GM18867 (cell line): ENCODE data around the gene PAEP.

Source experiments
- ATAC-seq: cut with Tn5 transposase; IDR thresholded peaks from one replicate; pipeline ENCODE4 v1.9.1; 2021; ENCODE audit warnings: mild to moderate bottlenecking, moderate library complexity; ENCODE audit not compliant: unreplicated experiment

The PAEP gene

DNA sequence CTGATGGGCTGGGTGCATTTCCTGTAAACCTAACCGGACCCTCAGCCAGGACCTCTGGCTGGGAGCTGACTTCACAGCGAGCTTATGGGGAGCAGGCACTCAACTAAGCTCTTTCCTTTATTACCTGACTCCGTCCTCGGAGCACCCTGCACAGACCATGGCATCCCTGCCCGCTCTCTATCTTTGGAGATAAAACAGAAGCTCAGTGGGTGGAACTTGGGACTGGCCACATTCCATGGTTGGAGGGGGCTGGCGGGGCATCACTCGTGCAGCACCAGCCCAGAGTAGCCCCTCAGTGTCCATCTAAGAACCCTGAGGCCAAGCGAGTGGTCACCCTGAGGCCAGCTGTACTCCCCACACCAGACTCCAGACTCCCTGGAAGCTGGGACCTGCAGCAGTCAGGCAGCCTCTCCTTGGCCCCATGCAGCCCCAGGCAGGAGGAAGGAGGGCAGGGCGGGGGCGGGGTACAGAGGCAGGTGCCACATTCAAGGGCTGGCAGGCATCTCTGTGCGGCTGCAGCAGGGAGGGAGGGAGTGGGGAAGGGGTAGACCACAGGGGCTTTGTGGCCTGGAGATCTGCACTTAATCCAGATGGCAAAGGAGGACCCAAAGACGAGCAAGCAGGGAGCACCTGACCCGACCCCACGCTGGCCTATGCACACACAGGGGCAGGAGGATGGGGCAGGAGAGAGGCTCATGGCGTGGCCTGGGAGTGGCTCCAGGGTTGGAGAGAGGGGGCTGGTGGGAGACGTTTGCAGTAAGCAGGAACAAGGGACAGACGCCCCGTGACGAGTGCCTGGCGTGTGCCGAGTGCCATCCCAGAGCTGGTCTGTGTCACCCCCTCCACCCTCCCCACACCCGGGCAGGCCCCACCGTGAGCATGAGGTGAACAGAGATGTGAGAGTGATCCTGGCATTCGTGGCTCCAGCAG is 51.7 kb downstream of the PAEP start:
- ATAC-seq, result no peak

DNA sequence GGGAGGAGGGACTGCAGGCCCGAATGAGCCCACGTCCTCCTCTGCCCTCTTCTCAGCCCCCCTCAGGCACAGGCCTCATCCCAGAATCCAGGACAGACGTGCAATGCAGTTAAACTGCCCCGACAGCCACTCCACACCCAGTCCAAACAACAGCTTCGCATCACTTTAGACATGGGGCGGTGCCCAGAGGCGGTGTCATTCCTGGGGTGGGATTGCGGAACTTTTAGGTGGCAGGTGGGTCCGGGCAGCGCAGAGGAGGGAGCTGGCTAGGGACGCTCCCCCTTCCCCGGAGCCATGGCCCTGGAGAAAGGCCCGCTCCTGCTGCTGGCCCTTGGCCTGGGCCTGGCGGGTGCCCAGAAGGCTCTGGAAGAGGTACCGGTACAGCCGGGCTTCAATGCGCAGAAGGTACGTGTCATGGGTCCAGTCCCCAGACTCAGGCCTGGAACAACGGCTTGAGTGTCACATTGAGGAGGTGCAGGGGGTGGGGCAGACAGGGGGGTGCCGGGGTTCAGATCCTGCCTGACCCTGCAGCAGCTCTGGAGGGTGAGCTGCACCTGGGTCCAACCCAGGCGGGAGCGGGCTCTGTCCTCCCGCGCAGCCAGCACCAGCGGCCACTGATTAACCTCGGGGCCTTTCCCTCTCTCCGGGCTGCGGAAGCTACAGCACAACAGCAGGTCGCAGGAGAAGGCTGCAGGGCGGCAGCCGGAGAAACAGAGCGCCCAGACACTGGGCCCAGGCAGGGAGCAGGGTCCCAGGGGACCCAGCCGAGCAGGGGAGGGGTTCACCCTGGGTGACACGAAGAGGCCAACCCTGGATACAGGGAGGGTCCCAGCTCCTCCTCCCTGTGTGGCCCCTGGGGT is 52.6 kb downstream of the PAEP start:
- no peak for ATAC-seq

DNA sequence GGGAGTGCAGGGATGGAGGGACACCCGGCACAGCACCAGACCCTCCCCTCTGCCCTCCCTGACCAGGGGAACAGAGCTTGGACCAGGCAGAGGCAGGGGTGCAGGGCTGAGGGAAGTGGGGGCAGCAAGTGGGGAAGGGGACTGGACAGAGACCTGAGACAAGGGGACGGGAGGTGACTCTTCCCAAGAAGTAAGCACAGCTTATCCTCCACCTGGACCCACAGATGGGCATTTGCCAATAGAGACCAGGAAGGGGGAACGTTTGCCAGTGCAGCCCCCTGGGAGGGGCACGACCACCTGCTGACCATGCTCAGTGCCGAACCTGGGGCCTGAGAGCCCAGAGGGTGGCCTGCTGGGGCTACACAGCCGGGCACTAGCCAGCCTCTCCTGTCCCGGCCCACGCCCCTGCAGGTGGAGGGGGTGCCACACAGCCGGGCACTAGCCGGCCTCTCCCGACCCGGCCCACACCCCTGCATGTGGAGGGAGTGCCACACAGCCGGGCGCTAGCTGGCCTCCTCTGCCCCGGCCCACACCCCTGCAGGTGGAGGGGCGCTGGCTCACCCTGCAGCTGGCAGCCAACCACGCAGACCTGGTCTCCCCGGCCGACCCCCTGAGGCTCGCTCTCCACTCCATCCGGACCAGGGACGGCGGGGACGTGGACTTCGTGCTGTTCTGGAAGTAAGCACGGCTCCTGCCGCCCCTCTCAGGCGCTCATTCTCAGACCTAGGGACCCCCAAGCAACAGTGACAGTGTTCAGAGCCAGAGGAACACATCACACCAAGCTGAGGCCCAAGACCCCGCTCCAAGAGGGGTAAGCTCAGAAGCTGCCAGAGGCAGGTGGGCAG is 53.5 kb downstream of the PAEP start:
- ATAC-seq, result no peak

DNA sequence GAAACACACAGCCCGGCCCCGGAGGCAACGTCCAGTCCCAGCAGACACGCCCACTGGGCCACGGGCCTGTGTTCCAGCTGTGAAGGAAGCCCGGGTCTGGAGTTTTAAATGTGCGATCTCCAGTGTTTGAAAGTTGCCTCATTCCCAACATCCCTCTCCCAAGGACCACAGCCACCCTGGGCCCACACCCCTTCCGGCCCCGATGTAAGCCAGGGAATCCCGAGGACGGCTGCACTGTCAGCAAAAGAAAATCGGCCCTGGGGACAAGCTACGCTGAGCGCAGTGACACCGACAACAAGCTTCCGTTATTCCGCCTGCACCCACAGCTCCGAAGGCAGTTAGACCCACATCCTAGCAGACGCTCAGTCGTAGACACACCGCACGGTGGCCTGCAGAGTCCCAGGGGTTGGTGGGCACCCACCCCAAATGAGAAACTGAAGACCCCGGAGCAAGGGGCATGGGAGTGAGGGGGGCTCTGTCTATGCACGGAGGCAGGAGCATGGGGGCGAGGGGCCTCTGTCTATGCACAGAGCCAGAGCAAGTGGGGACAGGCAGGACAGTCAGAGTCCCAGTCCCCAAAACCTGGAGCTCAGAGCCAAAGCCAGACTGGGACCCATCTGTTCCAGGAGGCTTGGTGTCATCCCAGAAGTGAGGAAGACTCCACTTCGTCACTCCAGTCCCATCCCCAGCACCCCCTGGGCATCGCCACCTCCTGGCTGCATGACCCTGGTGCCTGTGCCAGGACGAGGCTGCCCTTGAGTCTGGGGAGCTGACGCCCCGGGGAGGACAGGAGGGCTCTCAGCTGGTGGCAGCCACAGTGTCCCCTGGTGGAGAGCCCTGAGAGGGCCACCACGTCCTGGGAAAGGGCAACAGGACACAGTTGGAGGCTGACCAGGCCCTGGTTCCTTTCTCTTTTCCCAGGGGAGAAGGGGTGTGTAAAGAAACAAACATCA is 54.4 kb downstream of the PAEP start:
- ATAC-seq, result no peak
